ENCODE measurements around the gene BRICD5. TPM values are rescaled to one million over a fixed set of nuclear protein-coding genes. Genes with fewer than 3 reads are reported as not detected.
A peak's percentile ranks its signal among the peaks of the same experiment; 100 is the strongest.

BRICD5 gene
- total and polyA plus RNA-seq, 2 of the 13 experiments (the other 11 are each of a cell fraction or from before 2014, with no cell fraction given) = 1.6 to 5.8 TPM

DNA sequence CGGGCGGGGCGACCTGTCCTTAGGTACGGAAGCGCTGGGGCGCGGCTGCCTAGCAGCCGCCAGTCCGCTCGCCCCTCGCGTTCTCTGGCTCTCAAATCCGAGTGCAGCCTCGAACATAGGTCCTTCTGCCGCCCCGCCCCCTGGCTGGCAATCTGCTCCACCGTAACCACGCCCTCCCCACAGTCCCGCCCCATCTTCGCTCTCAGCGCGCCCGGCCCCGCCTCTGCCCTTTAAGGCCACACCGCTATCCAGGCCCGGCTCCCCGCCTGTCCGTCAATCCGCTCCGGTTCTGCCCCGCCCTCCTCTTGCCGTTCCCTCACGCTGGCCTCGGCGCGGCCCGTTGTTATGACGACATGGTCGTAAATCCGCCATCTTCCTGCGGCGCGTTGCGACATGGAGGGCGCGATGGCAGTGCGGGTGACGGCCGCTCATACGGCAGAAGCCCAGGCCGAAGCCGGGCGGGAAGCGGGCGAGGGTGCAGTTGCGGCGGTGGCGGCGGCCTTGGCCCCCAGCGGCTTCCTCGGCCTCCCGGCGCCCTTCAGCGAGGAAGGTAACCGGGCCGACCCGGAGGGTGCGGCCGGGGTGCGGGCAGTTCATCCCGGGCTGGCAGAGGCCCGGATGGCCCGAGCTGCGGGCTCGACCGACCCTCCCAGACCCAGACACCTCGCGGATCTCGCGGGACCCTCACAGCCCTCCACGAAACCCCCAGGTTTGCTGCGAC lies 12.7 kb upstream of the BRICD5 start, which contains the start of gene E4F1 (continued):
- no peak for TF ChIP-seq ZBTB40 (IDR thresholded peaks at IDR 0.05)
- no peak for TF ChIP-seq ZBTB40 (CRISPR knock-in tag; IDR thresholded peaks at IDR 0.05)
- TF ChIP-seq JUN (CRISPR knock-in tag; IDR thresholded peaks at IDR 0.05) = peak; percentile 44; the same call in 1 of the 2 replicates
- no peak for TF ChIP-seq SUZ12 (IDR thresholded peaks at IDR 0.05; ENCODE audit: low read depth, low read length)
- peak; percentile 66 for TF ChIP-seq ZNF407 (CRISPR knock-in tag; IDR thresholded peaks at IDR 0.05; ENCODE audit: not compliant biosample characterization)
- TF ChIP-seq ZNF772 (CRISPR knock-in tag; IDR thresholded peaks at IDR 0.05) = peak; percentile 97
- TF ChIP-seq SATB2 (CRISPR knock-in tag; IDR thresholded peaks at IDR 0.05) = 0 out of 2 replicates have a peak, but pooled peaks have one; percentile 63
- peak; percentile 44; the same call in 1 of the 2 replicates for TF ChIP-seq THAP9 (CRISPR knock-in tag; IDR thresholded peaks at IDR 0.05; ENCODE audit: borderline replicate concordance)
